Endothelial cell of umbilical vein (primary cell): ENCODE data around the gene LRRC7.

ENCODE experiments used
- EZH2 ChIP-seq: IDR thresholded peaks from 2 replicates; pipeline ENCODE4 v1.6.1; 2012; ENCODE audit warnings: borderline replicate concordance, low read depth, mild to moderate bottlenecking, moderate library complexity, low read length, inconsistent platforms; ENCODE audit not compliant: severe bottlenecking
- JUN ChIP-seq: IDR thresholded peaks from 2 replicates; pipeline ENCODE4 v1.6.1; 2011; ENCODE audit warnings: borderline replicate concordance, low read depth; ENCODE audit not compliant: insufficient read length, insufficient read depth
- MYC ChIP-seq: IDR thresholded peaks from one replicate; pipeline ENCODE4 v1.6.1; 2011; ENCODE audit warnings: mild to moderate bottlenecking, low read depth, low read length
- POLR2A ChIP-seq: IDR thresholded peaks from 2 replicates; pipeline ENCODE4 v1.6.1; 2012; ENCODE audit warnings: low read depth, mild to moderate bottlenecking, control low read depth, low read length
- TF ChIP-seq, protein P1 (sequence below), 2 donors: IDR thresholded peaks; 1 replicate in 1 of 2; 2 replicates in 1 of 2; pipeline ENCODE4 v1.5.1; 2011; ENCODE audit warnings: low read length in 2 of 2, mild to moderate bottlenecking in 2 of 2, moderate library complexity in 2 of 2, control low read depth in 1 of 2, inconsistent platforms in 1 of 2, low read depth in 1 of 2; ENCODE audit not compliant: insufficient read depth in 1 of 2; ENCODE audit errors: extremely low read depth in 1 of 2

DNA sequence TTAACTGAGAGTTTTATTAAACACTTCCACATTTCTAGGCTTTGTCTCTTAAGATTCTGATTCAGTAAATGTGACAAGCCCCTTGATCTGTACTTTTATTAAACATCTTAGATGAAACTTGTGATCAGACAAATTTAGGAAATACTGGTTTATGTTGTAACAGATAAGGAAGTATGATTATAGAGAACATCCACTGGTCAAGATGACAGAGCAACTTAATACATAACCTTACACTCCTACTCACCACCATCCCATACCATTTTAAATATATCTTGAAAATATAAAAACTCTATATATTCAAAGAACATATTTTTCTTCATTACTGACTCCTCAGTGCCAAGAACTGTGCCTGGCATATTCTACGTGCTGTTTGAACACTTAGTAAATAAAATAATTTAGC, 420.2 kb downstream of the LRRC7 start:
- TF ChIP-seq POLR2A, result no peak
- TF ChIP-seq, protein P1, sequence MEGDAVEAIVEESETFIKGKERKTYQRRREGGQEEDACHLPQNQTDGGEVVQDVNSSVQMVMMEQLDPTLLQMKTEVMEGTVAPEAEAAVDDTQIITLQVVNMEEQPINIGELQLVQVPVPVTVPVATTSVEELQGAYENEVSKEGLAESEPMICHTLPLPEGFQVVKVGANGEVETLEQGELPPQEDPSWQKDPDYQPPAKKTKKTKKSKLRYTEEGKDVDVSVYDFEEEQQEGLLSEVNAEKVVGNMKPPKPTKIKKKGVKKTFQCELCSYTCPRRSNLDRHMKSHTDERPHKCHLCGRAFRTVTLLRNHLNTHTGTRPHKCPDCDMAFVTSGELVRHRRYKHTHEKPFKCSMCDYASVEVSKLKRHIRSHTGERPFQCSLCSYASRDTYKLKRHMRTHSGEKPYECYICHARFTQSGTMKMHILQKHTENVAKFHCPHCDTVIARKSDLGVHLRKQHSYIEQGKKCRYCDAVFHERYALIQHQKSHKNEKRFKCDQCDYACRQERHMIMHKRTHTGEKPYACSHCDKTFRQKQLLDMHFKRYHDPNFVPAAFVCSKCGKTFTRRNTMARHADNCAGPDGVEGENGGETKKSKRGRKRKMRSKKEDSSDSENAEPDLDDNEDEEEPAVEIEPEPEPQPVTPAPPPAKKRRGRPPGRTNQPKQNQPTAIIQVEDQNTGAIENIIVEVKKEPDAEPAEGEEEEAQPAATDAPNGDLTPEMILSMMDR (IDR thresholded peaks at IDR 0.05; ENCODE audit: extremely low read depth in 1 of 2, insufficient read depth in 1 of 2, low read depth in 1 of 2, low read length in 2 of 2), result no peak
- no peak for TF ChIP-seq JUN
- TF ChIP-seq EZH2, result no peak
- TF ChIP-seq MYC, result no peak
